K562 (cell line): ENCODE results near the gene SDCCAG8. TPM values are rescaled to one million over a fixed set of nuclear protein-coding genes. Genes with fewer than 3 reads are reported as not detected.

ENCODE experiments used
- ERF ChIP-seq: fragments of 450-650 bp; formaldehyde crosslinking; IDR thresholded peaks from 2 replicates; pipeline ENCODE4 v1.4.0; 2020; ENCODE audit warnings: mild to moderate bottlenecking, mixed read lengths
- ETS1 ChIP-seq: conservative IDR thresholded peaks from 2 replicates; pipeline ENCODE4 v1.6.1; 2011; ENCODE audit warnings: low read depth, mild to moderate bottlenecking, low read length; ENCODE audit not compliant: control insufficient read depth
- HOXB6 ChIP-seq: fragments of 250-450 bp; sonication (Bioruptor Pico); IDR thresholded peaks from 2 replicates; pipeline ENCODE4 v1.5.1; 2022; ENCODE audit warnings: mild to moderate bottlenecking, borderline replicate concordance
- L3MBTL2 ChIP-seq: fragments of 450-650 bp; IDR thresholded peaks from 2 replicates; pipeline ENCODE4 v1.6.1; 2016; ENCODE audit warnings: mild to moderate bottlenecking, moderate library complexity
- NELFE ChIP-seq: IDR thresholded peaks from 2 replicates; pipeline ENCODE4 v1.6.1; 2011; ENCODE audit warnings: mild to moderate bottlenecking; ENCODE audit not compliant: insufficient read depth, insufficient read length
- NFATC3 ChIP-seq: fragments of 450-650 bp; IDR thresholded peaks from 2 replicates; pipeline ENCODE4 v1.6.1; 2017; ENCODE audit warnings: mild to moderate bottlenecking
- SMAD4 ChIP-seq: fragments of 250-450 bp; sonication (Bioruptor Pico); conservative IDR thresholded peaks from 2 replicates; pipeline ENCODE4 v1.8.0; 2021; ENCODE audit warnings: inconsistent platforms, mild to moderate bottlenecking, moderate library complexity
- SMARCE1 ChIP-seq: fragments of 450-650 bp; IDR thresholded peaks from 2 replicates; pipeline ENCODE4 v1.7.1; 2016; ENCODE audit warnings: mild to moderate bottlenecking
- ZC3H8 ChIP-seq: fragments of 450-650 bp; IDR thresholded peaks from 2 replicates; pipeline ENCODE4 v1.6.1; 2017
- ZKSCAN1 ChIP-seq: fragments of 150-350 bp; IDR thresholded peaks from 2 replicates; pipeline ENCODE4 v1.6.1; 2016; ENCODE audit warnings: low read depth, low read length
- polyA plus RNA-seq, 8 experiments: library from polyadenylated mRNA; depleted of rRNA in 4 of 8; stranded (reverse) in 5 of 8; unstranded in 3 of 8; fragments of >200 nt; fragmentation: Nextera tagmentation in 2 of 8; fragmentation: Illumina TruSeq in 1 of 8; extraction: Ambion mirVana in 2 of 8; extraction: Trizol in 1 of 8; gene quantifications; 2 replicates each; pipeline versions ENCODE4 v1.2.1 to v1.2.3, GENCODE V29; 2011 to 2014; ENCODE audit warnings: inconsistent platforms in 1 of 8, missing spikeins in 1 of 8
- total RNA-seq, 7 experiments: library from RNA; depleted of rRNA in 6 of 7; stranded (reverse); fragments of >200 nt in 6 of 7; fragmentation: Illumina TruSeq in 2 of 7; extraction: Trizol in 2 of 7; gene quantifications; 2 replicates each; pipeline versions ENCODE4 v1.2.1 to v1.2.3, GENCODE V29; 2011 to 2021; ENCODE audit warnings: low replicate concordance in 1 of 7
- TF ChIP-seq, protein P1 (sequence below): fragments of 450-650 bp; IDR thresholded peaks from 2 replicates; pipeline ENCODE4 v1.6.1; 2014; ENCODE audit warnings: low read depth, mild to moderate bottlenecking, moderate library complexity, borderline replicate concordance
- TF ChIP-seq, protein P2 (sequence below): sonication (generic); formaldehyde crosslinking; IDR thresholded peaks from 2 replicates; pipeline ENCODE4 v1.8.1; 2023; ENCODE audit warnings: mild to moderate bottlenecking, missing genetic modification reagents
- TF ChIP-seq, protein P3 (sequence below): fragments of 450-650 bp; IDR thresholded peaks from 2 replicates; pipeline ENCODE4 v1.6.1; 2017; ENCODE audit warnings: antibody characterized with exemption, mild to moderate bottlenecking

SDCCAG8 gene
- total and polyA plus RNA-seq, 9 of the 15 experiments (the other 6 are each of a cell fraction or from before 2014, with no cell fraction given): 17.9 to 36.7 (median 25.4) TPM

GRCh38 chr1:243213045-243213787, 42.6 kb upstream of the SDCCAG8 start (continued):
- TF ChIP-seq, protein P1, sequence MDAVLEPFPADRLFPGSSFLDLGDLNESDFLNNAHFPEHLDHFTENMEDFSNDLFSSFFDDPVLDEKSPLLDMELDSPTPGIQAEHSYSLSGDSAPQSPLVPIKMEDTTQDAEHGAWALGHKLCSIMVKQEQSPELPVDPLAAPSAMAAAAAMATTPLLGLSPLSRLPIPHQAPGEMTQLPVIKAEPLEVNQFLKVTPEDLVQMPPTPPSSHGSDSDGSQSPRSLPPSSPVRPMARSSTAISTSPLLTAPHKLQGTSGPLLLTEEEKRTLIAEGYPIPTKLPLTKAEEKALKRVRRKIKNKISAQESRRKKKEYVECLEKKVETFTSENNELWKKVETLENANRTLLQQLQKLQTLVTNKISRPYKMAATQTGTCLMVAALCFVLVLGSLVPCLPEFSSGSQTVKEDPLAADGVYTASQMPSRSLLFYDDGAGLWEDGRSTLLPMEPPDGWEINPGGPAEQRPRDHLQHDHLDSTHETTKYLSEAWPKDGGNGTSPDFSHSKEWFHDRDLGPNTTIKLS: no peak
- TF ChIP-seq ZC3H8 (no peak), ERF (CRISPR knock-in tag) (no peak), HOXB6 (no peak), NELFE (no peak), L3MBTL2 (peak; percentile 45; the same call in 1 of the 2 replicates), ZKSCAN1 (no peak), NFATC3 (no peak), SMARCE1 (no peak), ETS1 (no peak), SMAD4 (peak; percentile 69; the same call in 1 of the 2 replicates)
- TF ChIP-seq, protein P2, sequence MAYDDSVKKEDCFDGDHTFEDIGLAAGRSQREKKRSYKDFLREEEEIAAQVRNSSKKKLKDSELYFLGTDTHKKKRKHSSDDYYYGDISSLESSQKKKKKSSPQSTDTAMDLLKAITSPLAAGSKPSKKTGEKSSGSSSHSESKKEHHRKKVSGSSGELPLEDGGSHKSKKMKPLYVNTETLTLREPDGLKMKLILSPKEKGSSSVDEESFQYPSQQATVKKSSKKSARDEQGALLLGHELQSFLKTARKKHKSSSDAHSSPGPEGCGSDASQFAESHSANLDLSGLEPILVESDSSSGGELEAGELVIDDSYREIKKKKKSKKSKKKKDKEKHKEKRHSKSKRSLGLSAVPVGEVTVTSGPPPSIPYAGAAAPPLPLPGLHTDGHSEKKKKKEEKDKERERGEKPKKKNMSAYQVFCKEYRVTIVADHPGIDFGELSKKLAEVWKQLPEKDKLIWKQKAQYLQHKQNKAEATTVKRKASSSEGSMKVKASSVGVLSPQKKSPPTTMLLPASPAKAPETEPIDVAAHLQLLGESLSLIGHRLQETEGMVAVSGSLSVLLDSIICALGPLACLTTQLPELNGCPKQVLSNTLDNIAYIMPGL (CRISPR knock-in tag): no peak
- TF ChIP-seq, protein P3, sequence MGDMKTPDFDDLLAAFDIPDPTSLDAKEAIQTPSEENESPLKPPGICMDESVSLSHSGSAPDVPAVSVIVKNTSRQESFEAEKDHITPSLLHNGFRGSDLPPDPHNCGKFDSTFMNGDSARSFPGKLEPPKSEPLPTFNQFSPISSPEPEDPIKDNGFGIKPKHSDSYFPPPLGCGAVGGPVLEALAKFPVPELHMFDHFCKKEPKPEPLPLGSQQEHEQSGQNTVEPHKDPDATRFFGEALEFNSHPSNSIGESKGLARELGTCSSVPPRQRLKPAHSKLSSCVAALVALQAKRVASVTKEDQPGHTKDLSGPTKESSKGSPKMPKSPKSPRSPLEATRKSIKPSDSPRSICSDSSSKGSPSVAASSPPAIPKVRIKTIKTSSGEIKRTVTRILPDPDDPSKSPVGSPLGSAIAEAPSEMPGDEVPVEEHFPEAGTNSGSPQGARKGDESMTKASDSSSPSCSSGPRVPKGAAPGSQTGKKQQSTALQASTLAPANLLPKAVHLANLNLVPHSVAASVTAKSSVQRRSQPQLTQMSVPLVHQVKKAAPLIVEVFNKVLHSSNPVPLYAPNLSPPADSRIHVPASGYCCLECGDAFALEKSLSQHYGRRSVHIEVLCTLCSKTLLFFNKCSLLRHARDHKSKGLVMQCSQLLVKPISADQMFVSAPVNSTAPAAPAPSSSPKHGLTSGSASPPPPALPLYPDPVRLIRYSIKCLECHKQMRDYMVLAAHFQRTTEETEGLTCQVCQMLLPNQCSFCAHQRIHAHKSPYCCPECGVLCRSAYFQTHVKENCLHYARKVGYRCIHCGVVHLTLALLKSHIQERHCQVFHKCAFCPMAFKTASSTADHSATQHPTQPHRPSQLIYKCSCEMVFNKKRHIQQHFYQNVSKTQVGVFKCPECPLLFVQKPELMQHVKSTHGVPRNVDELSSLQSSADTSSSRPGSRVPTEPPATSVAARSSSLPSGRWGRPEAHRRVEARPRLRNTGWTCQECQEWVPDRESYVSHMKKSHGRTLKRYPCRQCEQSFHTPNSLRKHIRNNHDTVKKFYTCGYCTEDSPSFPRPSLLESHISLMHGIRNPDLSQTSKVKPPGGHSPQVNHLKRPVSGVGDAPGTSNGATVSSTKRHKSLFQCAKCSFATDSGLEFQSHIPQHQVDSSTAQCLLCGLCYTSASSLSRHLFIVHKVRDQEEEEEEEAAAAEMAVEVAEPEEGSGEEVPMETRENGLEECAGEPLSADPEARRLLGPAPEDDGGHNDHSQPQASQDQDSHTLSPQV: no peak
